GM12878 (cell line): Measurements from ENCODE around the gene HEPACAM. TPM values are rescaled to one million over a fixed set of nuclear protein-coding genes. Genes with fewer than 3 reads are reported as not detected.

Source experiments
- ATAC-seq: fragments of 200-7000 bp; cut with Tn5 transposase; 3 replicates; pipeline ENCODE4 v1.9.1; 2020; ENCODE audit warnings: mild to moderate bottlenecking, moderate library complexity
- BruUV-seq: library from RNA; stranded (reverse); fragments of 400-500 nt; replicated peaks from 2 replicates; lab custom pipeline; 2021; lab: Mats Ljungman, UMichigan
- CTCF ChIA-PET: fragments of 300-600 bp; sonication (Branson Sonifier 250); formaldehyde crosslinking; extraction: SDS; loops from one replicate; lab custom pipeline; 2021; ENCODE audit warnings: inconsistent platforms; lab: Yijun Ruan, JAX
- POLR2A ChIA-PET: fragments of 350-600 bp; formaldehyde crosslinking; extraction: SDS; loops from one replicate; lab custom pipeline; 2021; ENCODE audit warnings: inconsistent platforms; lab: Charles Lee
- RAD21 ChIA-PET: fragments of 300-600 bp; sonication (Branson Sonifier 250); formaldehyde crosslinking; loops from one replicate; lab custom pipeline; 2023; ENCODE audit warnings: antibody characterized with exemption; ENCODE audit not compliant: unreplicated experiment; lab: Charles Lee
- SMC1A ChIA-PET: fragments of 300-600 bp; sonication (Branson Sonifier 250); formaldehyde crosslinking; loops from one replicate; lab custom pipeline; 2023; ENCODE audit not compliant: unreplicated experiment, uncharacterized antibody; lab: Charles Lee
- DNase-seq: peaks from one replicate; pipeline ENCODE4 v3.0.0-alpha.2; 2011; ENCODE audit warnings: low read depth, low spot score
- FAIRE-seq: peaks from 3 replicates; lab custom pipeline; 2011; peaks lifted over from hg19 to GRCh38; lab: Jason Lieb, UNC
- H2AFZ ChIP-seq: 2 replicates; pipeline ENCODE4 v1.6.0; 2011; ENCODE audit warnings: low read depth, low read length, control low read depth; ENCODE audit not compliant: control insufficient read depth
- H3K27ac ChIP-seq: 2 replicates; pipeline ENCODE4 v1.5.1; 2011; ENCODE audit warnings: control low read depth; ENCODE audit not compliant: control insufficient read depth, insufficient read depth
- H3K27me3 ChIP-seq, 2 experiments: replicated peaks in 1 of 2; 2 replicates each; pipeline versions ENCODE4 v1.6.0 to v1.6.1; 2011; ENCODE audit warnings: low read length in 1 of 2; ENCODE audit not compliant: control insufficient read depth in 2 of 2, insufficient read depth in 2 of 2
- H3K36me3 ChIP-seq, 2 experiments: 2 replicates each; pipeline ENCODE4 v1.5.1; 2011; ENCODE audit warnings: low read length in 1 of 2; ENCODE audit not compliant: control insufficient read depth in 2 of 2, insufficient read depth in 2 of 2
- H3K4me1 ChIP-seq: 2 replicates; pipeline ENCODE4 v1.6.1; 2011; ENCODE audit warnings: mild to moderate bottlenecking, low read length, moderate library complexity, mixed read lengths; ENCODE audit not compliant: control insufficient read depth, insufficient read depth
- H3K4me2 ChIP-seq: 2 replicates; pipeline ENCODE4 v1.6.0; 2011; ENCODE audit warnings: control low read depth; ENCODE audit not compliant: control insufficient read depth, insufficient read depth
- H3K4me3 ChIP-seq: fragments of 200-600 bp; sonication (generic); 2 replicates; pipeline ENCODE4 v1.5.1; 2016
- H3K79me2 ChIP-seq: 2 replicates; pipeline ENCODE4 v1.6.0; 2011; ENCODE audit warnings: low read length; ENCODE audit not compliant: control insufficient read depth, insufficient read depth
- H3K9ac ChIP-seq: 2 replicates; pipeline ENCODE4 v1.8.0; 2011; ENCODE audit warnings: low read length, control low read depth, mixed read lengths; ENCODE audit not compliant: control insufficient read depth, insufficient read depth
- H3K9me3 ChIP-seq: replicated peaks from 3 replicates; pipeline ENCODE4 v1.5.1; 2011; ENCODE audit warnings: mild to moderate bottlenecking, low read length; ENCODE audit not compliant: control insufficient read depth, insufficient read depth
- H4K20me1 ChIP-seq: 2 replicates; pipeline ENCODE4 v1.6.0; 2011; ENCODE audit not compliant: control insufficient read depth, insufficient read depth
- ATF3 ChIP-seq: IDR thresholded peaks from 2 replicates; pipeline ENCODE4 v1.6.1; 2011; ENCODE audit warnings: low read depth, mild to moderate bottlenecking, low read length, moderate library complexity, borderline replicate concordance; ENCODE audit errors: extremely low read depth
- CHD1 ChIP-seq: IDR thresholded peaks from 2 replicates; pipeline ENCODE4 v1.6.1; 2012; ENCODE audit warnings: low read depth, low read length, improper control_type of control experiment
- E4F1 ChIP-seq: fragments of 450-650 bp; IDR thresholded peaks from 2 replicates; pipeline ENCODE4 v1.6.1; 2018; ENCODE audit warnings: borderline replicate concordance, mild to moderate bottlenecking; ENCODE audit not compliant: partially characterized antibody
- HDGF ChIP-seq: fragments of 450-650 bp; IDR thresholded peaks from 2 replicates; pipeline ENCODE4 v1.6.1; 2016; ENCODE audit warnings: antibody characterized with exemption
- IRF4 ChIP-seq: IDR thresholded peaks from 2 replicates; pipeline ENCODE4 v1.6.1; 2011; ENCODE audit warnings: low read depth, low read length
- JUND ChIP-seq: IDR thresholded peaks from 2 replicates; pipeline ENCODE4 v1.6.1; 2012; ENCODE audit warnings: low read depth, mild to moderate bottlenecking, low read length, improper control_type of control experiment, moderate library complexity
- KDM1A ChIP-seq: fragments of 200-600 bp; sonication (generic); IDR thresholded peaks from 2 replicates; pipeline ENCODE4 v1.6.1; 2016; ENCODE audit warnings: borderline replicate concordance
- MEF2A ChIP-seq: IDR thresholded peaks from 2 replicates; pipeline ENCODE4 v1.6.1; 2011; ENCODE audit warnings: low read depth, mild to moderate bottlenecking, low read length, moderate library complexity; ENCODE audit not compliant: insufficient read depth
- MYB ChIP-seq: fragments of 150-350 bp; IDR thresholded peaks from 2 replicates; pipeline ENCODE4 v1.6.1; 2014; ENCODE audit warnings: mild to moderate bottlenecking, low read depth, low read length, borderline replicate concordance
- NFYA ChIP-seq: IDR thresholded peaks from 2 replicates; pipeline ENCODE4 v1.6.1; 2011; ENCODE audit warnings: low read depth, mild to moderate bottlenecking, low read length, improper control_type of control experiment, borderline replicate concordance
- NFYB ChIP-seq: IDR thresholded peaks from 2 replicates; pipeline ENCODE4 v1.6.1; 2011; ENCODE audit warnings: low read depth, mild to moderate bottlenecking, low read length, improper control_type of control experiment, moderate library complexity; ENCODE audit not compliant: insufficient read depth
- PAX5 ChIP-seq: IDR thresholded peaks from 2 replicates; pipeline ENCODE4 v1.6.1; 2011; ENCODE audit warnings: low read depth, low read length, borderline replicate concordance
- RAD51 ChIP-seq: fragments of 450-650 bp; IDR thresholded peaks from 2 replicates; pipeline ENCODE4 v1.6.1; 2016; ENCODE audit warnings: moderate library complexity, mild to moderate bottlenecking, inconsistent platforms
- RUNX3 ChIP-seq: IDR thresholded peaks from 2 replicates; pipeline ENCODE4 v1.6.1; 2012; ENCODE audit warnings: low read length, inconsistent platforms
- SP1 ChIP-seq: IDR thresholded peaks from one replicate; pipeline ENCODE4 v1.6.1; 2011; ENCODE audit warnings: low read depth, low read length
- SUZ12 ChIP-seq: fragments of 200-600 bp; sonication (generic); IDR thresholded peaks from one replicate; pipeline ENCODE4 v1.6.1; 2018; ENCODE audit warnings: antibody characterized with exemption, mild to moderate bottlenecking; ENCODE audit not compliant: unreplicated experiment
- TCF3 ChIP-seq: IDR thresholded peaks from 2 replicates; pipeline ENCODE4 v1.6.1; 2012; ENCODE audit warnings: low read depth, mild to moderate bottlenecking, low read length, borderline replicate concordance; ENCODE audit not compliant: insufficient read depth
- WGBS: methylation state at CpG from one replicate; pipeline ENCODE4 v1.1.6; 2016; ENCODE audit warnings: low lambda C conversion rate; ENCODE audit not compliant: insufficient replicate concordance, insufficient coverage; ENCODE audit errors: missing lambda C conversion rate; 5-methylcytosine and 5-hydroxymethylcytosine counted together
- in situ Hi-C: fragments of 300-500 bp; cut with MboI; formaldehyde crosslinking; loops from 9 replicates; pipeline ENCODE4 v1.14.3; 2018; ENCODE audit warnings: mixed read lengths
- intact Hi-C: fragments of 100-400 bp; cut with micrococcal nuclease; formaldehyde crosslinking; loops from one replicate; pipeline ENCODE4 v1.14.2; 2022; ENCODE audit not compliant: unreplicated experiment
- polyA plus RNA-seq, 11 experiments: library from polyadenylated mRNA; depleted of rRNA in 4 of 11; unstranded in 6 of 11; stranded (reverse) in 5 of 11; fragments of >200 nt; fragmentation: Nextera tagmentation in 4 of 11; fragmentation: Illumina TruSeq in 1 of 11; extraction: Ambion mirVana in 4 of 11; extraction: Trizol in 1 of 11; gene quantifications; 1 replicate in 1 of 11; 2 replicates in 10 of 11; pipeline versions ENCODE4 v1.2.1 to v1.2.3, GENCODE V29; 2011 to 2016; ENCODE audit warnings: inconsistent platforms in 2 of 11, missing spikeins in 2 of 11, low read depth in 1 of 11
- total RNA-seq, 4 experiments: library from RNA; depleted of rRNA in 3 of 4; stranded (reverse); fragments of >200 nt in 3 of 4; fragmentation: Illumina TruSeq in 1 of 4; extraction: Trizol in 1 of 4; gene quantifications; 2 replicates each; pipeline versions ENCODE4 v1.2.1 to v1.2.3, GENCODE V29; 2013 to 2021
- TF ChIP-seq, protein P1 (sequence below): IDR thresholded peaks from 2 replicates; pipeline ENCODE4 v1.6.1; 2011; ENCODE audit warnings: borderline replicate concordance, low read depth, mild to moderate bottlenecking, moderate library complexity, low read length; ENCODE audit not compliant: insufficient read depth, poor library complexity, severe bottlenecking

HEPACAM gene
- total and polyA plus RNA-seq, 10 of the 15 experiments (the other 5 are each of a cell fraction or from before 2014, with no cell fraction given): 0.03 TPM; not detected in 9

DNA sequence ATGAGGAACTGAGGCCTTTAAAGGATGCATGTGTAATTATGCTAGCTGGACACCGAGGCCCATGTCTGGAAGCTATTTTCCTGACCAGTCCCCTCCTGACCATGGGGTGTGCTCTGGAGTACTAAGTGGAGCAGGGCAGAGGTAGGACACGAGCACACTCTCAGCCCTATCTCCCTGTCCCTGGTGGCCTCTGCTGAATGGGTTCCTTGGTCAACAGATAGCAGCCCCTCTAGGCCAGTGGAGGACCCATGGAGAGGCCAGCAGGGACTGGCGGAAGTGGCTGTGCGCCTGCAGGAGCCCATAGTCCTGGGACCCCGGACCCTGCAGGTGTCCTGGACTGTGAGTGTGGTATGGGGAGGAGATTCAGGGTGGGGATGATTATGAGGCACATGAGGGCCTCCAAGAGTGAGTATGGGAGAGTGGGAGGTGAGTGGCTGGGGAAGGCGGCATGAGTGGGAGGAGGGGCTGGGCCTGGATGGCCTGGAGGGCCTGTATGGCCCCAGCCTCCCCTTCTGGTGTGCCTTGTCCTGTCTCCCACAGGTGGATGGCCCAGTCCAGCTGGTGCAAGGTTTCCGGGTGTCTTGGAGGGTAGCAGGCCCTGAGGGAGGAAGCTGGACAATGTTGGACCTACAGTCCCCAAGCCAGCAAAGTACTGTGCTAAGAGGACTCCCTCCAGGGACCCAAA is 61.1 kb downstream of the HEPACAM start:
- BruUV-seq: no TSS peak
- RAD21 ChIA-PET: no interaction called here
- SMC1A ChIA-PET: interaction anchor here (1.0 kb wide), 1 partner anchor 79 kb away, joined by 3 read pairs; the partner anchor contains the start of gene CCDC15
- in situ Hi-C loops (no loop called here), intact Hi-C loops (no loop called here)
- CTCF ChIA-PET: no interaction called here
- Histone ChIP-seq H3K9me3 (no peaks in the 10 kb centered on the region), H3K4me3 (no peak overlapping the region), H3K79me2 (no peaks in the 10 kb centered on the region), H3K9ac (no peak overlapping the region), H2AFZ (no peak overlapping the region), H3K4me1 (no peaks in the 10 kb centered on the region), H3K27ac (no peak overlapping the region), H3K4me2 (no peak overlapping the region), H4K20me1 (no peaks in the 10 kb centered on the region), H3K36me3 (no peaks in the 10 kb centered on the region), H3K27me3 (peaks cover 0 to 4% of the 10 kb centered on the region in 2 experiments)
- no peak for ATAC-seq
- TF ChIP-seq, protein P1, sequence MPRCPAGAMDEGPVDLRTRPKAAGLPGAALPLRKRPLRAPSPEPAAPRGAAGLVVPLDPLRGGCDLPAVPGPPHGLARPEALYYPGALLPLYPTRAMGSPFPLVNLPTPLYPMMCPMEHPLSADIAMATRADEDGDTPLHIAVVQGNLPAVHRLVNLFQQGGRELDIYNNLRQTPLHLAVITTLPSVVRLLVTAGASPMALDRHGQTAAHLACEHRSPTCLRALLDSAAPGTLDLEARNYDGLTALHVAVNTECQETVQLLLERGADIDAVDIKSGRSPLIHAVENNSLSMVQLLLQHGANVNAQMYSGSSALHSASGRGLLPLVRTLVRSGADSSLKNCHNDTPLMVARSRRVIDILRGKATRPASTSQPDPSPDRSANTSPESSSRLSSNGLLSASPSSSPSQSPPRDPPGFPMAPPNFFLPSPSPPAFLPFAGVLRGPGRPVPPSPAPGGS: no peak
- TF ChIP-seq RAD51 (no peak), KDM1A (no peak), SP1 (no peak), PAX5 (no peak), E4F1 (no peak), JUND (no peak), IRF4 (no peak), HDGF (no peak), MEF2A (no peak), CHD1 (no peak), ATF3 (no peak), NFYB (no peak), SUZ12 (no peak), RUNX3 (no peak), NFYA (no peak), MYB (no peak), TCF3 (no peak)
- no peak for DNase-seq
- 63% methylated on average over 7 of the region's 7 CpGs for WGBS
- POLR2A ChIA-PET: no interaction called here
- FAIRE-seq: no peak
